ENCODE results near the gene NELFA. TPM values are rescaled to one million over a fixed set of nuclear protein-coding genes. Genes with fewer than 3 reads are reported as not detected.

Gene NELFA
- total RNA-seq, 1 experiment from 2014 or later, result 55.0 TPM

GRCh38 chr4:1952058-1952700 is 56.6 kb downstream of the NELFA start:
- Histone ChIP-seq H2BK15ac (ENCODE audit: low read depth, low read length) (no peak overlapping the region), H4K91ac (ENCODE audit: insufficient read length, low read depth, low read length) (no peak overlapping the region), H3K56ac (ENCODE audit: insufficient read length, low read depth, low read length) (no peak overlapping the region), H3K4me1 (ENCODE audit: insufficient read depth, low read length) (no peaks in the 10 kb centered on the region), H3K18ac (ENCODE audit: insufficient read length, low read depth, low read length) (no peak overlapping the region), H3K27me3 (ENCODE audit: insufficient read depth, low read length) (no peaks in the 10 kb centered on the region), H3K9me3 (ENCODE audit: control insufficient read depth, low read depth, low read length) (no peaks in the 10 kb centered on the region), H3K4ac (ENCODE audit: low read depth, low read length) (no peak overlapping the region), H2BK5ac (ENCODE audit: insufficient read length, low read length) (no peak overlapping the region), H4K5ac (ENCODE audit: insufficient read length, low read depth, low read length) (no peak overlapping the region), H3K23ac (ENCODE audit: insufficient read length, low read depth, low read length) (no peak overlapping the region), H3K27ac (ENCODE audit: insufficient read length, low read depth, low read length) (no peak overlapping the region), H2BK20ac (ENCODE audit: low read depth, low read length, poor library complexity, severe bottlenecking) (no peak overlapping the region), H3K4me2 (ENCODE audit: insufficient read depth, insufficient read length, low read length) (no peak overlapping the region), H2BK12ac (ENCODE audit: insufficient read length, low read depth, low read length) (no peak overlapping the region), H3K9ac (ENCODE audit: extremely low read depth, insufficient read length, low read length) (no peak overlapping the region), H2BK120ac (ENCODE audit: low read depth, low read length, poor library complexity, severe bottlenecking) (no peak overlapping the region), H3K79me1 (ENCODE audit: insufficient read depth, low read depth, low read length, poor library complexity, severe bottlenecking) (no peaks in the 10 kb centered on the region), H4K8ac (replicated peaks; ENCODE audit: insufficient read length, low read depth, low read length) (no peak overlapping the region), H2AK5ac (ENCODE audit: insufficient read length, low read length) (no peak overlapping the region), H3K23me2 (ENCODE audit: insufficient read length, low read depth, low read length, poor library complexity, severe bottlenecking) (no peaks in the 10 kb centered on the region), H4K20me1 (ENCODE audit: control insufficient read depth, insufficient read depth, insufficient read length) (no peaks in the 10 kb centered on the region), H3K79me2 (ENCODE audit: insufficient read depth, low read length) (no peaks in the 10 kb centered on the region), H2AFZ (ENCODE audit: low read length) (no peak overlapping the region), H3K14ac (ENCODE audit: insufficient read depth, low read length) (no peak overlapping the region), H3T11ph (ENCODE audit: low read length) (no peak overlapping the region)
- TF ChIP-seq, protein P1, sequence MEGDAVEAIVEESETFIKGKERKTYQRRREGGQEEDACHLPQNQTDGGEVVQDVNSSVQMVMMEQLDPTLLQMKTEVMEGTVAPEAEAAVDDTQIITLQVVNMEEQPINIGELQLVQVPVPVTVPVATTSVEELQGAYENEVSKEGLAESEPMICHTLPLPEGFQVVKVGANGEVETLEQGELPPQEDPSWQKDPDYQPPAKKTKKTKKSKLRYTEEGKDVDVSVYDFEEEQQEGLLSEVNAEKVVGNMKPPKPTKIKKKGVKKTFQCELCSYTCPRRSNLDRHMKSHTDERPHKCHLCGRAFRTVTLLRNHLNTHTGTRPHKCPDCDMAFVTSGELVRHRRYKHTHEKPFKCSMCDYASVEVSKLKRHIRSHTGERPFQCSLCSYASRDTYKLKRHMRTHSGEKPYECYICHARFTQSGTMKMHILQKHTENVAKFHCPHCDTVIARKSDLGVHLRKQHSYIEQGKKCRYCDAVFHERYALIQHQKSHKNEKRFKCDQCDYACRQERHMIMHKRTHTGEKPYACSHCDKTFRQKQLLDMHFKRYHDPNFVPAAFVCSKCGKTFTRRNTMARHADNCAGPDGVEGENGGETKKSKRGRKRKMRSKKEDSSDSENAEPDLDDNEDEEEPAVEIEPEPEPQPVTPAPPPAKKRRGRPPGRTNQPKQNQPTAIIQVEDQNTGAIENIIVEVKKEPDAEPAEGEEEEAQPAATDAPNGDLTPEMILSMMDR (conservative IDR thresholded peaks at IDR 0.05), result no peak
- H3K27ac Mint-ChIP-seq, result no peak overlapping the region; a peak in 1 of 7 replicates
- no peak overlapping the region for H3K4me3 Mint-ChIP-seq
- H3K4me1 Mint-ChIP-seq, result no peaks in the 10 kb centered on the region
- H3K36me3 Mint-ChIP-seq (ENCODE audit: insufficient read depth in 1 of 3, low read depth in 3 of 3), result peaks cover 27 to 59% (median 57%) of the 10 kb centered on the region in 3 experiments; a peak in 6 of 7 replicates
- no peak for DNase-seq
- H3K27me3 Mint-ChIP-seq (ENCODE audit: low read depth), result no peaks in the 10 kb centered on the region
- H3K9me3 Mint-ChIP-seq, result no peaks in the 10 kb centered on the region
- WGBS (ENCODE audit: extremely low coverage, insufficient read length, low lambda C conversion rate), result no CpG with 5 or more reads among the region's 20 CpGs

All from H9 (cell line).